ENCODE results near the gene ZNF619. TPM values are rescaled to one million over a fixed set of nuclear protein-coding genes. Genes with fewer than 3 reads are reported as not detected.

The ZNF619 gene
- total and polyA plus RNA-seq, 2 of the 13 experiments (the other 11 are each of a cell fraction or from before 2014, with no cell fraction given) = 0.83 to 5.2 TPM

- TF ChIP-seq, protein P1, sequence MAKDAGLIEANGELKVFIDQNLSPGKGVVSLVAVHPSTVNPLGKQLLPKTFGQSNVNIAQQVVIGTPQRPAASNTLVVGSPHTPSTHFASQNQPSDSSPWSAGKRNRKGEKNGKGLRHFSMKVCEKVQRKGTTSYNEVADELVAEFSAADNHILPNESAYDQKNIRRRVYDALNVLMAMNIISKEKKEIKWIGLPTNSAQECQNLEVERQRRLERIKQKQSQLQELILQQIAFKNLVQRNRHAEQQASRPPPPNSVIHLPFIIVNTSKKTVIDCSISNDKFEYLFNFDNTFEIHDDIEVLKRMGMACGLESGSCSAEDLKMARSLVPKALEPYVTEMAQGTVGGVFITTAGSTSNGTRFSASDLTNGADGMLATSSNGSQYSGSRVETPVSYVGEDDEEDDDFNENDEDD (CRISPR knock-in tag; IDR thresholded peaks at IDR 0.05; ENCODE audit: borderline replicate concordance) = peak; percentile 45; the same call in 1 of the 2 replicates
- TF ChIP-seq PBX3 (CRISPR knock-in tag; IDR thresholded peaks at IDR 0.05; ENCODE audit: borderline replicate concordance) (no peak), ZNF367 (CRISPR knock-in tag; IDR thresholded peaks at IDR 0.05; ENCODE audit: borderline replicate concordance) (no peak; the same call in 1 of the 2 replicates), ZNF747 (CRISPR knock-in tag; IDR thresholded peaks at IDR 0.05; ENCODE audit: borderline replicate concordance) (no peak), ZBTB3 (CRISPR knock-in tag; IDR thresholded peaks at IDR 0.05; ENCODE audit: borderline replicate concordance, low read depth) (no peak), HNRNPH1 (optimal IDR thresholded peaks at IDR 0.05; ENCODE audit: low read depth, low read length) (no peak), ZNF564 (CRISPR knock-in tag; IDR thresholded peaks at IDR 0.05) (peak; percentile 80; the same call in 1 of the 2 replicates), CBFB (CRISPR knock-in tag; IDR thresholded peaks at IDR 0.05) (peak; percentile 81; the same call in 1 of the 2 replicates), ZNF143 (CRISPR knock-in tag; IDR thresholded peaks at IDR 0.05) (peak; percentile 34; the same call in 1 of the 2 replicates), ZNF790 (CRISPR knock-in tag; IDR thresholded peaks at IDR 0.05; ENCODE audit: borderline replicate concordance) (no peak), SRSF9 (IDR thresholded peaks at IDR 0.05; ENCODE audit: borderline replicate concordance, insufficient read depth, low read depth, low read length, poor library complexity, severe bottlenecking) (no peak), ERF (CRISPR knock-in tag; IDR thresholded peaks at IDR 0.05) (peak; percentile 91), ZNF841 (CRISPR knock-in tag; IDR thresholded peaks at IDR 0.05; ENCODE audit: borderline replicate concordance) (no peak), SMAD3 (CRISPR knock-in tag; IDR thresholded peaks at IDR 0.05) (no peak), ZNF263 (CRISPR knock-in tag; IDR thresholded peaks at IDR 0.05) (no peak)
- TF ChIP-seq, protein P2, sequence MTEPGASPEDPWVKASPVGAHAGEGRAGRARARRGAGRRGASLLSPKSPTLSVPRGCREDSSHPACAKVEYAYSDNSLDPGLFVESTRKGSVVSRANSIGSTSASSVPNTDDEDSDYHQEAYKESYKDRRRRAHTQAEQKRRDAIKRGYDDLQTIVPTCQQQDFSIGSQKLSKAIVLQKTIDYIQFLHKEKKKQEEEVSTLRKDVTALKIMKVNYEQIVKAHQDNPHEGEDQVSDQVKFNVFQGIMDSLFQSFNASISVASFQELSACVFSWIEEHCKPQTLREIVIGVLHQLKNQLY (CRISPR knock-in tag; IDR thresholded peaks at IDR 0.05) = peak; percentile 46; the same call in 1 of the 2 replicates
- TF ChIP-seq, protein P3, sequence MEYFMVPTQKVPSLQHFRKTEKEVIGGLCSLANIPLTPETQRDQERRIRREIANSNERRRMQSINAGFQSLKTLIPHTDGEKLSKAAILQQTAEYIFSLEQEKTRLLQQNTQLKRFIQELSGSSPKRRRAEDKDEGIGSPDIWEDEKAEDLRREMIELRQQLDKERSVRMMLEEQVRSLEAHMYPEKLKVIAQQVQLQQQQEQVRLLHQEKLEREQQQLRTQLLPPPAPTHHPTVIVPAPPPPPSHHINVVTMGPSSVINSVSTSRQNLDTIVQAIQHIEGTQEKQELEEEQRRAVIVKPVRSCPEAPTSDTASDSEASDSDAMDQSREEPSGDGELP (IDR thresholded peaks at IDR 0.05; ENCODE audit: borderline replicate concordance, low read depth) = peak; percentile 62; the same call in 1 of the 2 replicates
These were observed 47.8 kb downstream of the ZNF619 start, which contains the start of gene ZNF621 (continued) for GRCh38 chr3:40524568-40525285.

Measured in HepG2 (cell line).